ENCODE results near the gene PHF13.

PHF13 gene

GRCh38 chr1:6668503-6668902 is 55.0 kb downstream of the PHF13 start:
- Histone ChIP-seq H3K36me3 (ENCODE audit: insufficient read depth, low read length) (peaks cover 47% of the 10 kb centered on the region), H2AFZ (ENCODE audit: low read length) (no peak overlapping the region)

DNA sequence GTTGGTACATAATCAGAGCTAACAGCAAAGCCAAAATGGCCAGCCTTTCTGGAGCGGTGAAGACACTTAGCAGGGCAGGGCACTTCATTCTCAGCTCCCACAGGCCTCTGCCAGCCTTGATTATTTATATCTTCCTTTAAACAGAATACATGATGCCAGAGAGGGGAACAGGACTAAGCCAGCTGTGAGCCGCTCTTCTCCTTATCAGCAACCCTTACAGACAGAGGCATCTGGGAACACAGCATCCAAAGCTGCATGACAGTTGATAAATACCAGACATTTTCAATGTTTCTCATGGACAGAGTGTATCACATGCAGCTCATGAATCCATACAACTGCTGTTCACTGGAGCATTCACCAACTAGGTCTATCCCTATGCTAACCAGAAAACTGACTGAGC is 59.0 kb downstream of the PHF13 start:
- H3K4me2 ChIP-seq (ENCODE audit: low read length): no peak overlapping the region

More at GRCh38 chr1:6668503-6668902, 55.0 kb downstream of the PHF13 start:
- H3K9me2 ChIP-seq (ENCODE audit: low read depth, low read length): no peaks in the 10 kb centered on the region
- no peaks in the 10 kb centered on the region for H4K20me1 ChIP-seq (ENCODE audit: insufficient read depth, low read length)
- H3K9ac ChIP-seq (ENCODE audit: low read length): no peak overlapping the region
- no peaks in the 10 kb centered on the region for H3F3A ChIP-seq (ENCODE audit: insufficient read depth, low read length)
- no peaks in the 10 kb centered on the region for H3K79me2 ChIP-seq (ENCODE audit: insufficient read depth, low read length)
- H3K27ac ChIP-seq (ENCODE audit: low read depth, low read length, poor library complexity, severe bottlenecking): no peak overlapping the region
- TF ChIP-seq EZH2 (IDR thresholded peaks at IDR 0.05; ENCODE audit: borderline replicate concordance, low read length) (no peak), CTCF (IDR thresholded peaks at IDR 0.05; ENCODE audit: low read length) (no peak)
- no peaks in the 10 kb centered on the region for H3K27me3 ChIP-seq (ENCODE audit: insufficient read depth, low read length)
- H3K4me3 ChIP-seq (ENCODE audit: low read depth, low read length, poor library complexity, severe bottlenecking): no peak overlapping the region
- H3K9me3 ChIP-seq (ENCODE audit: low read length): no peaks in the 10 kb centered on the region
- no peak overlapping the region for H3K4me2 ChIP-seq (ENCODE audit: low read length)
- H3K4me1 ChIP-seq (ENCODE audit: insufficient read depth, low read length, severe bottlenecking): no peaks in the 10 kb centered on the region

More for the DNA sequence above, 59.0 kb downstream of the PHF13 start:
- H4K20me1 ChIP-seq (ENCODE audit: insufficient read depth, low read length): no peaks in the 10 kb centered on the region
- no peak overlapping the region for H3K9ac ChIP-seq (ENCODE audit: low read length)
- TF ChIP-seq EZH2 (IDR thresholded peaks at IDR 0.05; ENCODE audit: borderline replicate concordance, low read length) (no peak), CTCF (IDR thresholded peaks at IDR 0.05; ENCODE audit: low read length) (no peak)
- no peaks in the 10 kb centered on the region for H3K27me3 ChIP-seq (ENCODE audit: insufficient read depth, low read length)
- no peaks in the 10 kb centered on the region for H3K79me2 ChIP-seq (ENCODE audit: insufficient read depth, low read length)
- H2AFZ ChIP-seq (ENCODE audit: low read length): no peak overlapping the region
- no peak overlapping the region for H3K4me3 ChIP-seq (ENCODE audit: low read depth, low read length, poor library complexity, severe bottlenecking)
- H3K36me3 ChIP-seq (ENCODE audit: insufficient read depth, low read length): peaks cover 48% of the 10 kb centered on the region
- H3K9me2 ChIP-seq (ENCODE audit: low read depth, low read length): no peaks in the 10 kb centered on the region
- no peak overlapping the region for H3K27ac ChIP-seq (ENCODE audit: low read depth, low read length, poor library complexity, severe bottlenecking)
- H3K4me1 ChIP-seq (ENCODE audit: insufficient read depth, low read length, severe bottlenecking): no peaks in the 10 kb centered on the region
- no peaks in the 10 kb centered on the region for H3K9me3 ChIP-seq (ENCODE audit: low read length)
- H3F3A ChIP-seq (ENCODE audit: insufficient read depth, low read length): no peaks in the 10 kb centered on the region

All from OCI-LY1 (cell line).